Right lobe of liver (tissue), 4 donors: Measurements from ENCODE around the gene CDH16.

Source experiments
- CTCF ChIP-seq, 4 donors: fragments of 200-600 bp in 3 of 4; fragments of 450-650 bp in 1 of 4; IDR thresholded peaks; one replicate each; pipeline versions ENCODE4 v1.5.1 to v1.8.0; 2016 to 2022; ENCODE audit warnings: antibody characterized with exemption in 4 of 4, mild to moderate bottlenecking in 2 of 4
- POLR2A ChIP-seq: fragments of 450-650 bp; IDR thresholded peaks from one replicate; pipeline ENCODE4 v1.6.1; 2017; ENCODE audit warnings: antibody characterized with exemption, mild to moderate bottlenecking
- donor health status: DM: no; HTN: no; CAD: no.
- donor health status: DM: no; HTN: no; CAD: no.
- donor health status: DM: no; HTN: yes; CAD: no.

GRCh38 chr16:66937725-66938337, 19.1 kb upstream of the CDH16 start:
- TF ChIP-seq CTCF (IDR thresholded peaks at IDR 0.05) (no peak), POLR2A (no peak)
